HG03439 (cell line): ENCODE results near the gene CACYBP.

Experiments used
- ATAC-seq: cut with Tn5 transposase; IDR thresholded peaks from one replicate; pipeline ENCODE4 v1.9.1; 2021; ENCODE audit warnings: mild to moderate bottlenecking, moderate library complexity; ENCODE audit not compliant: unreplicated experiment

The CACYBP gene

GRCh38 chr1:174971902-174972301 lies 27.8 kb upstream of the CACYBP start:
- ATAC-seq: no peak

GRCh38 chr1:174974711-174975119 lies 25.0 kb upstream of the CACYBP start:
- ATAC-seq: no peak

- no peak for ATAC-seq
Measured at GRCh38 chr1:174975764-174976163, 24.0 kb upstream of the CACYBP start.

- no peak for ATAC-seq
Measured at GRCh38 chr1:174976436-174977108, 23.2 kb upstream of the CACYBP start.

- ATAC-seq: no peak
Measured at GRCh38 chr1:174982971-174983689, 16.6 kb upstream of the CACYBP start.

- no peak for ATAC-seq
Measured at GRCh38 chr1:174984952-174985351, 14.8 kb upstream of the CACYBP start.

- ATAC-seq: no peak
Measured at GRCh38 chr1:174988539-174988938, 11.2 kb upstream of the CACYBP start.

GRCh38 chr1:174988986-174989385 lies 10.8 kb upstream of the CACYBP start:
- no peak for ATAC-seq

- no peak for ATAC-seq
Measured at GRCh38 chr1:174989536-174990220, 10.1 kb upstream of the CACYBP start.

GRCh38 chr1:174990382-174990999 lies 9.3 kb upstream of the CACYBP start:
- ATAC-seq: no peak

- no peak for ATAC-seq
Measured at GRCh38 chr1:174991473-174991872, 8.3 kb upstream of the CACYBP start.

- ATAC-seq: no peak
Measured at GRCh38 chr1:174995121-174995520, 4.6 kb upstream of the CACYBP start.

GRCh38 chr1:174995916-174996315 lies 3.8 kb upstream of the CACYBP start:
- no peak for ATAC-seq

- ATAC-seq: no peak
Measured at GRCh38 chr1:174996476-174996875, 3.3 kb upstream of the CACYBP start.

- ATAC-seq: no peak
Measured at GRCh38 chr1:174997041-174997440, 2.7 kb upstream of the CACYBP start.

GRCh38 chr1:174998569-174999215 lies 1.1 kb upstream of the CACYBP start:
- ATAC-seq: peak; percentile 0

- ATAC-seq: peak; percentile 82
Measured at GRCh38 chr1:174999216-174999935, 371 bp upstream of the CACYBP start.

- no peak for ATAC-seq
Measured at GRCh38 chr1:175000697-175001187, 995 bp downstream of the CACYBP start.

- no peak for ATAC-seq
Measured at GRCh38 chr1:175002910-175003517, 3.3 kb downstream of the CACYBP start.

GRCh38 chr1:175003521-175003920 lies 3.8 kb downstream of the CACYBP start:
- ATAC-seq: no peak
